Eye (tissue), 1 donor: ENCODE measurements around the gene ARHGAP15.
A peak's percentile ranks its signal among the peaks of the same experiment; 100 is the strongest.

ENCODE experiments used
- DNase-seq: peaks from one replicate; pipeline ENCODE4 v3.0.0-alpha.2; 2015

Gene ARHGAP15

DNA sequence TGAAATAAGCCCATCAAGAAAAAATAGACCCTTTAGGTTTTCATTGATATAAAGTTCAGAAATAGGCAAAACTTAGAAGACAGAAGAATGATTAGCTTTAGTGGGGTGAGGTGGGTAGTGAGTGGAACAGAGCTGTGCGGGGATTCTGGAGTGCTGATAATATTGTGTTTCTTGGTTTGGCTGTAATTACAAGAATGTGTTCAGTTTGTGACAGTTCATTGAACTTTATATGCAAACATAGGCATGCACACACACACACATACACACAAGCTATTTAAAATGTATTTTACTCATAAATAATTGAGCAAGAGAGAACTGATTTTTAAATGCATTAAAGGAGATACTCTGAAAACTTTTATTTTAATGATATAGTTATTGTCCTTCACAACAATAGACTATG lies 17.1 kb downstream of the ARHGAP15 start:
- DNase-seq: no peak

DNA sequence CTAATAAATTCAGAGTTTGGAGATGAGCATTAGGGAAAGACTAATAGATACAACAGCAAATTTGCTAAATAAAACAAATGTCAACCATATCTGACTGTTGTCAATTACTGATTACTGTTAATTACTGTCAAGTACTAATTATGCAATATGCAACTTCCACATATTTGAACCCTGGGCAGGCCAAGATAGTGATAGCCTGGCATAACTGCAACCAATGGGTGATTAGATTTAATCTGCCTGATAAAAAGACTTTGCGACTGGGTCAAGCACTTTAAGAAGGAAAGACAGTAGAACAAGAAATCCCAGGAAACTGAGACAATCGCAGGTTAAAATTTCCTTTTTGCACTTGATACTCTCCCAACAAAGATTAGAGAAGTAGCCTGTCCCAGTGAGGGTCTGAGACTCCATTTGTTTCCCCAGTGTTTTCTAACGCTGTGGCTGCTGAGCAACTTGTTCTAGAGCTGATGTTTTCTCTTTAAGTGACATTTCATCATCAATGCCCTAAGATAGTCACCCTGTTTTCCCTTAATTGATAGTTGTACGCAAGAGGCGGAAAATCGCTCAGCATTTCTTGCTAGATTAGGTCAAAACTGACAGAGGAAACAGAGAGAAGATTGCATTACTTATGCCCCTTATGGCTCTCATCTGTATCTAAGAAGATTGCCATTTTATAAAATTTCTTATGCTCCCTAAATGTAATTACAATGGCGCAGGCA lies 17.8 kb downstream of the ARHGAP15 start:
- no peak for DNase-seq

DNA sequence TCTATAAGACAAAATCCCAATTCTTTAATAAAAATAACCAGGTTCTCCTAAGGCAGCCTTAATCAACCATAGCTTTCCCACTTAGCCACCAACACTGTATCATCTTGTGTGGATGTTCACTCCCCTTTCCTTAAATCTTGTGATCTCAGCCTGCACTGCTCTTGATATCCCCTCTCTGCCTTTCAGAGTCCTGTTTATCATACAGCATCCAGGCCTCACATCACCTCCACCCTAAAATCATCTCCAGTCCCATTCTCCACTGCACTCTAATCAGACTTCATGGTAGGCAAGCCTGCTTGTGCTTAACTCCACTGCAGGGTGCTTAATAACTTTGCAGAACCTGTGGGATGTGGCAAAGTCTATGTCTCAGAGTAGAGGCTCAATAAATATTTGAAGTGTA lies 18.8 kb downstream of the ARHGAP15 start:
- DNase-seq: no peak

DNA sequence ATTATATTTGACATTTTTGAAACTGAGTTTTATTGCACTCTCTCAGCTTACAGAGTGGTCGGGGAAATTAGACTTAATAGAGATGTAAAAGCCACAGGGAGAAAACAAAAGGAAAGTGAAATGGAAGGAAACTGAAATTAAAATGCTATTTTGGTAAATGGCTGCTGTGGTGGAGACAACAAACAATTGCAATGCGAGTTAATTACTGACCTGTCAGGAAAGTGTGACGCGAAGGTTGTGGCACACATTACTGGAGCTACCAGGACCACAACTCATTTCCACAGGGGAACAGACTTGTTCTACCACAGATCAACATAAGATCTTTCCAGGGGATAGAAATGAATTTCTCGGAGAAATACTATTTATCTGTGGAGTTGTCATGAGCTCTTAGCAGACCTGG lies 19.5 kb downstream of the ARHGAP15 start:
- no peak for DNase-seq

DNA sequence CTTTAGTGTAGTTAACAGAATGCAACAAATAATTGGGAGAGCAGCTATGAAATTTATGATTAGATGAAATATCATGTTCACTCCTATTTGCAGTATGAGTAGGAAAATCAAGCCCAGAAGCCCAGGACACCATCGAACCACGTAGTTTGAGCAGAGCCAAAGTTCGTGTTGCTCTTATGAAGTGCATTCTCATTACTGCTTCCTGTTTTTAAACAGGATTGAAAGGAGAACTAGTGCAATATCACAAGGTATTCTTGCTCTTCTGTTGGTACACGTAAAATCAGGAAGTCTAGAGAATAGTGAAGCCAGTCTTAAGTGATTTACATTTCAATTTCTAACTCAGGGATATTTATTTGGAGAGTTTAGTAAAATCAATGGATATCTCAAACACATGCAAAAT lies 21.1 kb downstream of the ARHGAP15 start:
- no peak for DNase-seq

DNA sequence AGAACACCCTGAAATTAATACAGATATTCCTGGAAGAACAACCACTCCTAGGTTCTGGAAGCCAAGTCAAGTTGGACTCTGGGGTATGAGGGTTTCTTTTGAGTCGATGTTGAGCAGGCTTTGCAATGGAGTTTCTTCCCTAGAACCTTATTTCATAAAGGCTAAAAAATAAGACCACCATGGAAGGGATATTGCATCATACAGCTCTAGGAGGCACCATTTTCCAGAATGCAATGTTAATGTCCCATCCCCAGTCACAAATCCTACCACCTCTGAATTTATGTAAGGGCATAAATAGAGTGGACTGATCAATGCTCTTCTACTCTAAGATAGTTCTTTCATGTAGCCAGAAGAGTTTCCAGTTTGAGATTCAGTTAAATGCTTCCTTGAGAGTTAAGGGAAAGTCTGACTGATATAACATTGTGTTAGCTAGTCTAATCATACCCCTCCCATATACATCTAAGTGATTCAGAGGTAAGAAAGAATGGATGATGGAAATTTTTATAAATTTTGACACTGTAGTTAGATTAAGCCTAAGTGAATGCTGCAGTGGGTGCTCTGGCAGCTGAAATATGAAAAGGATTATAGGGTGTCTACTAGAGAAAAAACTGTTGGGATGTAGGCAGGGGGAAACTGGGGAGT lies 22.0 kb downstream of the ARHGAP15 start:
- no peak for DNase-seq

DNA sequence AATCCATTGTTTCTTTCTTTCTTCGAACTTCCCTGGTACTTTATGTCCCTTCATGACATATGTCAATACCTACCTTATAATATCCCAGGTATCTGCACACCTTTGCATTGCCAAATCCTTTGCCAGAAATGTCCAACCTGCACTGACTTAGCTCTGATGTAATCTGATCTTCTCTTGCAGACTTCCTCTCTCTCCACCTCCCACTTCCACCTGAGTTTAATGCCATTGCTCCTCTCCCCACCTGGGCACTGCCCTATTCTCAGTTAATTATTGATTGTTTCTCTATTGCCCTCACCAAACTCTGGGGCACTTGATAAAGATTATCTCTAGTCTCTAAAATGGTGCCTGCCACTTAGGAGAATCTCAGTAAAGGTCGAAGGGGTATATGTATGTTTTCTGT lies 23.0 kb downstream of the ARHGAP15 start:
- no peak for DNase-seq

DNA sequence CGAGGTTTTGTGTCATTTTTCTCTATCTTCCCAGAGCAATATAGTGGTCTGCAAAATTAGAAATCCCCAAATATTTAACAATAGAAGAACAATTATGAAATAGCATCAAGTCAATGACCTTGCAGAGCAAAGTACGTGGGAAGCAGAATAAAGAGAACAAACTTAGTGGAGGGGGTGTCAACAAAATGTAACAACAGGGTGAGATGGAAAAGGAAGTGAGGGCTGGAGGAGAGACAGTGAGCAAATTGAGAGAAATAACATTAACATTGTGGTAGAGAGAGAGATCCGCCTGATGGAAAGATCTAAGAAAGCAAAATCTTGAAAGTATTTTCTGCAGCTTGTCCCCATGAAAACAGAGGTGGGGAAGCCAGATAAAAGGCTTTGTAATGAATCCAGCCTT lies 23.4 kb downstream of the ARHGAP15 start:
- no peak for DNase-seq

DNA sequence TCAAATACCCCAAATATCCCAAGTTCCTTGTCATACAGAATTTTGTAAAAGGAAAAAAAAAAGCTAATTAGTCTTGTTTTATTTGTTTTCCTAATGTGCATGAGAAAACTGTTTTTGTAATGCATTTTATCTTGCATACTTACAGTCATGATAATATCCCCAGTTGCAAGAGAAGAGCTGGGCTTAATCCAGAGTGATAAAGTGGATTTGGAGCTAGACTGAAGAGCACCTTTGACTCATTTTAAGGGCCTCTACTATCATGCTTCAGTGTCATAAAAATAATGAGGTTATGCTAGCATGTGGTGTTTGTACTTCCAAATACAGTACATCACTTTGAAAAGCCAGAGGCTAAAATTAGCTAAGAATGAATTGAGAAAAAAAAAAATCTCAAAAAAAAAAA lies 26.4 kb downstream of the ARHGAP15 start:
- DNase-seq: no peak

DNA sequence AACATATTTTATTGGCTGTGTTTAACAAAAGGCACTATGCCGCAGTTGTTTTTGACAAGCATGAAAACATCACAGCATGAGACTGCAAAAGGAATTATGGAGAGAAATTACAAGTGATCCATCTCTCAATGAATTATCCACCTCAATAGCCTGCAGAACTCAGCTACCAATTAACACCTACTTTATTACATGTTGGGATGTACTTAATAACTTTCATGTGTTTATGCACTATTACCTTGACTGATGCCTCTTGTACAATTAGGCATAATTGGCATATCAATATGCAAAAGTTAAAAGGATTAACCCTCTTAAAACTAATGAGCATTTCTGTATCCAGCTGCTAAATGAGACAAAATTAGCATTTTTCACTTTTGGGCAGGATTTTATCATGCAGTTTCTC lies 27.8 kb downstream of the ARHGAP15 start:
- DNase-seq: no peak

DNA sequence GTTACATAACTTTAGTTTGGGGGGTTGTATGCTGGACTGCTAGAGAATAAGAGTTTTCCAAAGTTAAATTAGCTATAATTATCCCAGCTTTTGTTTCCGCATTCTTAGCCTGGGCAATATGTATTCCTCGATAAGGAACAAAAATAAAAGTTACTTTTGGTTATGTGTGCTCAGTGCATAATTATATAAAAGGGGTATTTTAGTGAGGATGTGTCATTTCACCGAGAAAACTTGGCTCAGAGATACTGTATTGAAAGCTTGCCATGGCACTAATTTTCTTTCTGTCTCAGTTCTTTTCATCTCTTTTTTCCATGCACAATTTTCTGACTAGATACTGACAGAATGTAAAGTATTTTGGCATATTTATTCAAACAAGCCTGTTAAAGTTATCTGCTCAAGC lies 28.2 kb downstream of the ARHGAP15 start:
- DNase-seq: no peak

DNA sequence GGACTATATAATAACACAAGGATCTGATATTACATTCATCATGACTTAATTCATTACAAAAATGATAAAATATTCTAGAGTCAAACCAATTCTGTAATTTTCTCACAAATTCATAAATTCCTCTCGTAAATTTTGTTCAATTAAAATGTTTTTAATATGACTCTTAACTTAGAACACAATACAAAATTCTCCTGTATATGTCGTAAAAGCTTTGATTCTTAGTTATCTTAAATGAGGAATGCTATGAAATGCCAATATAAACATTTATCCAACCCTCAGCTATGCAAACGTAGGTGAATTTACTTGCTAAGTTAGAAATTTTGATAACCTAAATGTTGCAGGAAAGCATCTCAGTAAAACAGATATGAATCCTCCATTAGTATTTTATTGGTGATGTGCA lies 28.9 kb downstream of the ARHGAP15 start:
- DNase-seq: no peak

DNA sequence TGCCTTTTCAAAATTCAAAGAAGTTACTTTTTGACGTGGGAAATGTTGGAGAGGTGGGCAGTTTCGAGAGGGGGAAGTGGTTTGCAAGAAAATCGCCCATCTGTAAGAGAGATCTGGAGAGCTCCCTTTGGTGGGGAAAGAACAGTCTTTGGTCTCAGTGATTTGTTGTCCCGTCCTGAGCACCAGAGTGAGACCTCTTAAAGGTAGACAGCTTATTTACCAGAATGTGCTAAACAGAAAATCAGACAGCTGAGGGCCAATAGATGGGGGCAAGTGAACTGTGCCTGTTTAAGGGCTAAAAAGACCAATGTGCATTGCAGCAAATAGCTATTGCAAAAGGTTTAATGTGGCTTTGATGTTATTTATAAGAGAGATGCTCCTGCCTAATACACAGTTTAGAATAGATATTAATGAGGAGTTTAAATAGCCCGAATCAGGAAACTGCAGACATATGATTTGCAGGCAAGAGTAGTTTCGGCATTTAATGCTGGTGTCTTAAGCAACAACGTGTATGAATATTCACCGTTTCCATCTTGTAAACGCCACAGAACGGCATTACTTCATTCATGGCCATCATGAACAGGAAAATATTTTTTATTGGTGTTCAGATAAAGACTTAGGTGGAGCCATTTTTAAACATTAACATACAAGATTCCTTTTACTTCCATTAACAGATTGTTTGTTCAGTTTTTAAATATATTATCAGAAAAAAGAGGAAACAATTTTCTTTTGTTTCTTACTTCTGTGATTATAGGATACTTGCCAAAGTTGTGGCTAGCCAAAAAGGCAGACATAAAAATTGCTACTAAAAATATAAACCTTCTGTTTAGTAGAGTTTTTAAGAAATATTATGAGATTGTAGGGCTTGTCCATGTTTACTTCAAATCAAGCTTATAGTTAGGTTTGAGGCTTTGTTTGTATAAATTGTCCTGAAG lies 29.6 kb downstream of the ARHGAP15 start:
- no peak for DNase-seq

DNA sequence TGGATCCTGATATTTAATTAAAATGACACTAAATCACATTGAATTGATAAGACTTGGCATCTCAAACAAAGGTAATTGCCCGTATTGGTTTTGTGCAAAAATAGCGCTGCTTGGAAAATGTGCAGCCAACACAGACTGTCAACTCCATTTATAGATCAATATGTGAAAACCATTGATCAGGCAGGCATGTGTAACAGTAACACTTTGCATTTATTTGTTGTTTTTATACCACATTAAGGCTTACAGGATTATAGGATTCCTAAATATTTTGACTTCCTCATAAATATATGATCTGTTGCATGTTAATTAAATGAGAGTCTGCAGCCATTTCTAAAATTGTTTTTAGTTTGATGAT lies 30.2 kb downstream of the ARHGAP15 start:
- peak; percentile 57 for DNase-seq

DNA sequence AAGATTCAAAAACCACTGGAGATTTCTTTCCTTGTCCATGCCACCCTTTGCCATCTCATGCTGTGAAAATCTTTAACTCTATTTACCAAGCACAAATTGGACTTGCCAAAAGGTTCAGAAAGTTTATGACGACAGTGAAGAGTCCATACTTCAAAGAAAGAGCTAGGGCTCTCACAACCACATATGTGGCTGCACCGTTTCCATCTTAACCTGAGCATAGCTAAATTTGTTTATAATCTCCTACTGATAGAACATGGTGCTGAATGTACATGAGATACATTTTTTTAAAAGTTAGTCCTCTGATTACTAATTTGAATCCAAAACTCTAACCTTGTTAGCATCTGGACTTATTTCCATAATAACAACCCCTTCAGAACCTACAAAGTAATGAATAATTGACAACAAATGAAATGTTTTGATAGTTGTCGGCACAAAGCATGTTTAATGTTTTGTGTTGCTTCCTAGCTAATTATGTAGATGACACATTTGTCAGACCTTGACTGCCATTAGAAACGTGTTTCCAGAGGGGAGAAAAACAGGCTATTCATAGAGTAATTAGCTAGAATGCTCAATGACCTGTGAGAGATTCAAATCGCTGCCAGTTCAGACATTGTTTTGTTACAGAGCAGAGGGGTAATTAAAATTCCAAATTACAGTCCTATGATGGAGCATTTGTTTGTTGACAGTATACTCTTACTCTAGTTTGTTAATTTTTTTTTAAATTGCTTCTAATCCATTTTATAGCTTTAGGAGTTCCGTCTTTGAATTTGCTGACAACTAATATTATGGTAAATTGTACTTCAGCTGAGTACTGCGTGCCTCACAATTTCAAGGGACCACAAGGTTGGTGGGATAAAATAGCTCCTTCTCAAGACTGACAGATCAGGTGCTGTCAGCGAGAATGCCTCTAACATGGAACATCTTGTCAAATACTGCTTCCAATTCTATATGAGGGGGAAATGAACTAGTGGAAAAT lies 31.8 kb downstream of the ARHGAP15 start:
- peak; percentile 78 for DNase-seq

DNA sequence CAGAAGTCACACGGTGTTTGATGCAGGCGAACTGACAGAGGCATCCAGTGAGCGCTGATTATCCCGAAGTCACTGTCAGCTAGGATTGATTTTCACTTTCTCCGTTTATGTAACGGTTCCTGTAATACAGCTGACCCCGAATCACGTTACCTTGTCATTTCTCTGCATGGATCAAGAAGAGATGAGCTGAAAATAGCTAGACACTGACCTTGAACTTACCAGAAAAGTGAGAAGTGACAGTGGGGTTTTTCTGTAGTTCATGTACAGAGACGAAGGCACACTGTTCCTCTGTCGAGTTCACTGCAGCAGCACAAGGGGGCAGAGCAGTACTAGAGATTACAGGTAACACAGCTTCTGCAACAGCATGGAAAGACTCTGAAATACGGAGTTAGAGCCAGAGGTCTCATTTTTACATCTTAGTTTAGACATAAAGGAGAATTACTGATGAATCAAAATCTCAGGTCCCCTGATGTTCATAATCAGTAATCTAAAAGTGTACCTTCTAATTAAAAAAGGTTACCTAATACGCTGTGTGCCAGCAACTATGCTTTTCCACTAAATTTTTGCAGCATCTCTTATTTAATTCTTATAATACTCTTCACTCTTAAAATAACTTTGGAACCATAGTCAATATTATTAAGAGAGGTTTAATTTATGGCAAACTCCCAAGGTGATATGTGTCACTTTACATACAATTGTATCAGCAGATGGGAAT lies 33.1 kb downstream of the ARHGAP15 start:
- peak; percentile 86 for DNase-seq

DNA sequence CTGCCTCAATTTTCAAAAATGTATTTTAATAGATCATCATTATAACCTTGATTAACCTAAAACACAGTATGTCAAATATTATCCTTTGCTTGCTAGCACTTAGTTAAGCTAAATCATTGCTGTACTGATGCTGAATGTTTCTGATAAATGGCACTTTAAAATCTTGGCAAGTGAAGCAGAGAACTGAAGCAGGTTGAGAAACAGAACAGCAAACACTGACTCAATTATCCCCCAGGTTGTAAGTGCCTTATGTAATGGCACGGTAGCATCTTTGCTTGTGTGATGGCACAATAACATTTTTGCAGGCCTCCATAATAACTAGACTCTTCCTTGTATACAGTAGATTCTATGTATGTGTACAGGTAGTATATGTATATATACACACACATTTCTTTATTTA lies 33.8 kb downstream of the ARHGAP15 start:
- no peak for DNase-seq

DNA sequence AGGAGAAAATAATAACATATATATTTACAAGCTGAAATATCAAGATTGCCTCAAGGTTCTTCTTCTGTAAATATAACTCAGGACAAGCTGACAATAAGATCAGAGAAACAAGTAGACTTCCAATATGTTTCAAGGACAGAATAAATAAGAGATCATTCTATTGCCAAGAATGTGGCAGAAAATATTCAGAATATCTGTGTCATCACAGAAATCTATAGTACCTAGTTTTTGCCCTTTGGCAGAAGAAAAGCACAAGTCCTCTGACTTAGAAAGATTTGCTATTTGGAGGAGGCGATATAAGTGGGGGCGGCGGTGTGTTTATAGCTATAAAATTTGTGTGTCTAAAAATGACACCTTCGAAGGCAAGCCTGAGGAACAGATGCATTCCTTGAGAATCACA lies 34.3 kb downstream of the ARHGAP15 start:
- DNase-seq: no peak

DNA sequence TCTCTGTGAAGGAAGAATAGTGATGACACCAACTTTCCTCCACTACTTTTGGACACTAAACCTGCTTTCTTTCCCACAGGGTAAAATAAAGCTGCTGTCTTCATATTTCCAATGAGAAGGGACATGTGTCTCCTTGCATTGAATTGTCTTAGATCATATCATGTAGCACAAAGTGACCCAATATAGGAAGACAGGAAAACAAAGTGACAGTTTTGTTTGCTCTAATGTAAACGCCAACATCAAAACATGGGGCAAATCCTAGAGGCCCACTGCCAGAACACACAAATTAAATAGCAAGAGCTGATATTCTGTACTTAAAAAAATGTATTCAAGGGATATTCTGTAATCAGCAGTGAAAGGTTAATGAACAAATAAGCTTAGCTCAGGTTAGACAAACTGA lies 36.1 kb downstream of the ARHGAP15 start:
- no peak for DNase-seq

DNA sequence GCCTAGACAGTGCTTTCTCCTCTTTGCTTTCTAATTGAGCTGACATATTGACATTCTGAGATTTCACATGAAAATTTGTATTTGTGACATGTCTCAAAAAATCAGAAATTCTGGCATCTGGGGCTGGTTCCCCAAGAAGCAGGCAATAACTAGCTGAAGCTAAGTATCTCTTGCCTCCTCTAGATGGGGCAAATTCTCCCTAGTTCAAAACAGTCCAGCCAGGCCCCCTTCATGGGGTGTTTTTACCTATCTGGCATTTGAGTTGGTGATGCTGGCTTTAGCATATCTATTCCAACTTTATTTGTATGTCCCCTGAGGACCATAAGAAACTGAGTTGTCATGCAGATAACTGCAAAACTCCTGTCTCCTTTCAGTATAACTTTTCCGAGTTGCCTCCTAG lies 39.9 kb downstream of the ARHGAP15 start:
- no peak for DNase-seq

DNA sequence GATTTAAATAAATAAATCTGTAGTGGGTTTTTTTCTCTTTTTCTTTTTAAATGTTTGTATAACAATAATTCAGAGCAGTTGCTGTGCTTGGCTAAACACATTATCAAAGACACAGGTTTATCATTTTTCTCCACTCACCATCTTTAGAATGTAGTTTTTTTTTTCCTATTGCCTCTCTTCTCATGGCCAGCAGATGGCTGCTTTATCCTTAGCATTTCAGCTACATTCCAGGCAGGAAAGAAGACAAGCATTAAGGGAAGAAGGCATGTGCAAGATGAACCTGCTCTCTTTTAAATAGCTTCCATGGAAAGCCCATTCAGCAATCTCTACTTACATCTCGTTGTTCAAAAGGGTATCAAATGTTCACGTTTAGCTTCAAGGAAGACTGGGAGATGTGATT lies 42.6 kb downstream of the ARHGAP15 start:
- DNase-seq: peak; percentile 36

DNA sequence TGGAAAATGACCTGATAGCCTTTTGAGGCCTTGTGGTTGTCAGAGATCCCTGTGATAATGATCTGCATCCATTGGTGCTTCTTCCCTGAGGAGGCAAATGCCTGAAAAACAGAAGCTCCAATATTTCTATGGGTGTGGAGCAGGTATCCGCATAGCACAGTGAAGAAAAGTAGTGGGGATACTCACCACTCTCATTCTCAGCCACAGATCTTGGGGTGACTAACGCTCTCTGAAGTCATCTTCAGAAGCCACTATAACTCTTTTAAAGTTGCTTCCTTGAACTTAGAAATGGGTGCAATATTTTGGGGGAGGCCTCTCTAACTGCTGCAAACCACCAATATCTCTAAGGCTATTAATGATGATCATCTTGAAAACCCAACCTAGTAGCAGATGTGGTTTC lies 46.2 kb downstream of the ARHGAP15 start:
- no peak for DNase-seq
